Measurements from ENCODE around the gene GPR68.
A peak's percentile ranks its signal among the peaks of the same experiment; 100 is the strongest.

Gene GPR68

DNA sequence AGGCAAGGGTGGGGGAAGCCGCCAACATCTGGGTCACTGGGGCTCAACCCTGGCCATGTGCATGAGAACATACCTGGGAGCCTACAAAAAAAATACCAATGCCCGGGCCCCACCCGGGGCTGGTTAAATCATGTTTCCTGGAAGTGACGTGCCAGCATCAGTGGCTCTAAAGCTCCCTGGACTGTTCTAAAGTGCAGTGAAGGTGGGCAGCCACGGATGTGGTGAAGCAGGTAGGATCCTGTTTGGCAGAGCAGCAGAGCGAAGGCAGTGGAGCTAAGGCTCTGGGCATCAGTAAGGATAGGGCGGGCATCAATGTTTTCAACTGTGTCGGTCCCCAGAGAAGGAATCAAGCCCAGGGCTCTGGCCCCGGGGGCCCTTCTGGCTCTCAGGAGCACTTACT is 525 bp upstream of the GPR68 start:
- H3K9me3 ChIP-seq (replicated peaks in 1 of 11), result peaks cover 0 to 8% (median 2%) of the 10 kb centered on the region in 11 experiments; a peak in 5 of 22 replicates
- H3K4me3 ChIP-seq, result no peak overlapping the region
- H3K4me1 ChIP-seq, result peaks cover 69 to 92% (median 84%) of the 10 kb centered on the region in 10 experiments
- no peaks in the 10 kb centered on the region for H3K36me3 ChIP-seq
- TF ChIP-seq Cebpa-rat (IDR thresholded peaks at IDR 0.05), result no peak
- peak overlapping the region in 4 of 11 experiments; percentile 16 to 66 (median 62); a peak in 3 of 22 replicates for H3K9ac ChIP-seq
- H3K4me2 ChIP-seq, result peak overlapping the region; percentile 86 to 97 (median 93)
- peak overlapping the region in 5 of 11 experiments; percentile 63 to 75 (median 73); a peak in 5 of 22 replicates for H3K27ac ChIP-seq
- no peaks in the 10 kb centered on the region for H4K20me1 ChIP-seq
- H3K27me3 ChIP-seq, result peaks cover 0 to 7% (median 0%) of the 10 kb centered on the region in 11 experiments; a peak in 1 of 22 replicates

DNA sequence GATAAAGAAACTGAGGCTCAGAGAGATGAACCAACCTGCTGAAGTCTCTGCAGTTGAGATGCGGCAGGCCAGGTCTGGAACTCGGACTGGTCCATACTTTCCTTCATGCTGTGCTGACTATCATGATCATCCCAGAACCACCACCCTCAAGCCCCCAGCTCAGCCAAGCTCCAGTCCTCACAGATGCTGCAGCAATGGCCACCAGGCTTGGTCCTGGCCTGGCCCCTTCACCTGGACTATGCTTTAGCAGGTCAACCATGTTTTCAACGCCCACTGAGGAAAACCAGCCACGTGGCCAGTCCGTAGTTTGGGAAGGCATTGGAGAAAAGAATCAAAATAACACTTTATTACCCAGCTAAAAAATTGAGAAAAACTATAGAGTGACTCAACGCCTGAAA is 1.4 kb downstream of the GPR68 start:
- peaks cover 60 to 81% (median 70%) of the 10 kb centered on the region in 10 experiments for H3K4me1 ChIP-seq
- H3K9ac ChIP-seq, result peak overlapping the region in 9 of 11 experiments; percentile 3 to 67 (median 59); a peak in 12 of 22 replicates
- no peak for TF ChIP-seq Cebpa-rat (IDR thresholded peaks at IDR 0.05)
- H3K27me3 ChIP-seq, result peaks cover 0 to 7% (median 0%) of the 10 kb centered on the region in 11 experiments; a peak in 1 of 22 replicates
- peak overlapping the region in 5 of 10 experiments; percentile 0 to 26 (median 11); a peak in 6 of 20 replicates for H3K4me3 ChIP-seq
- H4K20me1 ChIP-seq, result no peaks in the 10 kb centered on the region
- peak overlapping the region; percentile 86 to 97 (median 93) for H3K4me2 ChIP-seq
- peak overlapping the region in 10 of 11 experiments; percentile 22 to 75 (median 64); a peak in 20 of 22 replicates for H3K27ac ChIP-seq
- no peaks in the 10 kb centered on the region for H3K36me3 ChIP-seq
- peaks cover 0 to 16% (median 8%) of the 10 kb centered on the region in 11 experiments; a peak in 8 of 22 replicates for H3K9me3 ChIP-seq (replicated peaks in 1 of 11)

DNA sequence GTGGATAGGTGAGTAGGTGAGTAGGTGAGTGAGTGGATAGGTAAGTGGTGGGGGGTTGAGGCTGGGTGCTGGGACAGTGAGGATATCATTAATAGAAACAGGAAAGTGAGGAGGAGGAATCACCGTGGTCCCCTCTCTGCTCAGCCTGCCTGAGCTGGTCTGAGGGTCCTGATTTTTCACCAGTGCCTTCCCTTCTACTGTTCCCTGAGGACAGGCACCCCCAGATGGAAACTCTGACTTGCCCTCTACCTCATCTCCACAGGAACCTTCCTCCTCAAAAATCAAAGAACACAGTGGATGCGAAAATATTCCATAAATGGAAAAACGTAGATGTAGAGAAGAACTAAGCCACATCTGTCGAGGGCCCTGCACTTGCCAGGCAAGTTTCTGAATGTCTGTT is 1.9 kb downstream of the GPR68 start:
- Histone ChIP-seq H3K27me3 (peaks cover 0 to 7% (median 0%) of the 10 kb centered on the region in 11 experiments; a peak in 1 of 22 replicates), H3K36me3 (no peaks in the 10 kb centered on the region), H4K20me1 (no peaks in the 10 kb centered on the region), H3K9me3 (replicated peaks in 1 of 11) (peaks cover 0 to 16% (median 8%) of the 10 kb centered on the region in 11 experiments; a peak in 8 of 22 replicates), H3K27ac (peak overlapping the region in 10 of 11 experiments; percentile 22 to 75 (median 64); a peak in 20 of 22 replicates), H3K9ac (peak overlapping the region in 5 of 11 experiments; percentile 9 to 67 (median 60); a peak in 5 of 22 replicates), H3K4me2 (peak overlapping the region; percentile 86 to 97 (median 93)), H3K4me3 (peak overlapping the region in 1 of 10 experiments; percentile 0; a peak in 2 of 20 replicates), H3K4me1 (peaks cover 60 to 81% (median 67%) of the 10 kb centered on the region in 10 experiments)
- TF ChIP-seq Cebpa-rat (IDR thresholded peaks at IDR 0.05), result no peak

DNA sequence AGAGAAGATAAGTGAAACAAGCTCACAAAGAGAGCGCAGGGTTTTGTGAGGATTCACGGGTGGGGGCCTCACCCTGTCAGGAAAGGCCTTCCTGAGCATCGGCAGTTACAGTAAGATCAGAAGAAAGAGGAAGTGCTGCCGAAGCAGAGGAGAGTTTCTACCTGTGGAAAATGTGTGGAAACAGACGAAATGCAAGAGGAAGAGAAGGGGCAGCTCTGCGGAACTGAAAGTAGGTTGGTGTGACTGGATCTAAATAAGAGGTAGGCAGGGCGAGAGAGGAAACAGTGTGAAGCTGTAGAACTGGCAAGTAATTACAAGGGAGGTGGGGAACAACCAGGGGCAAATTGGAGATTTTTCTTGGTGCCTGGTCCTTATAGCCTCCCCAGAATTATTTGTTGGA is 2.6 kb downstream of the GPR68 start:
- Histone ChIP-seq H3K9me3 (replicated peaks in 1 of 11) (peaks cover 0 to 16% (median 8%) of the 10 kb centered on the region in 11 experiments; a peak in 8 of 22 replicates), H3K27ac (peak overlapping the region in 9 of 11 experiments; percentile 8 to 59 (median 48); a peak in 18 of 22 replicates), H3K36me3 (no peaks in the 10 kb centered on the region), H3K4me3 (peak overlapping the region in 4 of 10 experiments; percentile 8 to 30 (median 14); a peak in 4 of 20 replicates), H3K27me3 (peaks cover 0 to 7% (median 0%) of the 10 kb centered on the region in 11 experiments; a peak in 1 of 22 replicates), H4K20me1 (no peaks in the 10 kb centered on the region), H3K9ac (peak overlapping the region in 4 of 11 experiments; percentile 1 to 39 (median 29); a peak in 5 of 22 replicates), H3K4me1 (peaks cover 60 to 84% (median 61%) of the 10 kb centered on the region in 10 experiments), H3K4me2 (peak overlapping the region; percentile 74 to 96 (median 88))
- no peak for TF ChIP-seq Cebpa-rat (IDR thresholded peaks at IDR 0.05)

DNA sequence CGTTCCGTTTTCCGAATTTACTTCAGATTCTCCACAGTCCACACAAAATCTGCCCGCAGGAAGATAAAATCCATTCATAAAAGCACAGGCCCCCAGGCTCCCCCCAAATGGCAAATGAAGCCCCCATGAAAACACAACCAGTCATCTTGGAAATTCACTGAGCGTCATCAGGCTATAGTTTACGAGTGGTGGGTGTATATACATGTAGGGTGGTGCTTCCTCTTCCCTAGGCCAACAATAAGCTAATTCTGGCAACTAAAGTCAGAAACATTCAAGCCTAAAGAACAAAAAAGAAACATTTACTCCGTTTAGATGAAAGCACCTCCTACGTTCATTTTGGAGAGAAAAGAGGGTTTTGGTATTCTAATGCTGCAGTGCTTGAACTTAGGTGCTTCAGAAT is 5.8 kb downstream of the GPR68 start:
- Histone ChIP-seq H3K4me2 (peak overlapping the region in 4 of 11 experiments; percentile 19 to 85 (median 76); a peak in 7 of 22 replicates), H3K27ac (no peak overlapping the region; a peak in 1 of 22 replicates), H4K20me1 (no peaks in the 10 kb centered on the region), H3K36me3 (no peaks in the 10 kb centered on the region; a peak in 1 of 22 replicates), H3K4me1 (peaks cover 28 to 64% (median 30%) of the 10 kb centered on the region in 10 experiments), H3K9ac (no peak overlapping the region), H3K4me3 (no peak overlapping the region), H3K9me3 (replicated peaks in 1 of 11) (peaks cover 0 to 23% (median 10%) of the 10 kb centered on the region in 11 experiments; a peak in 10 of 22 replicates), H3K27me3 (no peaks in the 10 kb centered on the region)
- no peak for TF ChIP-seq Cebpa-rat (IDR thresholded peaks at IDR 0.05)

DNA sequence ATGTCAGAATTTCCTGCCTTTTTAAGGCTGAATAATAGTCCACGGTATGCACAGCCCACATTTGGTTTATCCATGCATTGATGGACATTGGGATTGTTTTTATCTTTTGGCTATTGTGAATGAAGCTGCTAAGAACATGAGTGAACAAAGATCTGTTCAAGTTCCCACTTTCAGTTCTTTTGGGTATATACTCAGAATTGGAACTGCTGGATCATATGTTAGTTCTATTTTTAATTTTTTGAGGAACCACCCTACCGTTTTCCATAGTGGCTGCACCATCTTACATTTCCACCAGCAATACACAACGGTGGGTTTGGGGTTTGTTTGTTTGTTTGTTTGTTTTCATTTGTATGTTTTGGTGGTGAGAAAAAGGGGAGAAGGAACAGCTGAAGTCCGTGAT is 6.4 kb downstream of the GPR68 start:
- no peaks in the 10 kb centered on the region for H4K20me1 ChIP-seq
- H3K27ac ChIP-seq, result no peak overlapping the region; a peak in 1 of 22 replicates
- H3K9ac ChIP-seq, result no peak overlapping the region
- peaks cover 0 to 25% (median 10%) of the 10 kb centered on the region in 11 experiments; a peak in 10 of 22 replicates for H3K9me3 ChIP-seq (replicated peaks in 1 of 11)
- H3K4me3 ChIP-seq, result no peak overlapping the region
- H3K36me3 ChIP-seq, result no peaks in the 10 kb centered on the region; a peak in 1 of 22 replicates
- no peaks in the 10 kb centered on the region for H3K27me3 ChIP-seq
- peak overlapping the region in 5 of 11 experiments; percentile 1 to 85 (median 69); a peak in 7 of 22 replicates for H3K4me2 ChIP-seq
- TF ChIP-seq Cebpa-rat (IDR thresholded peaks at IDR 0.05), result no peak
- H3K4me1 ChIP-seq, result peaks cover 22 to 61% (median 25%) of the 10 kb centered on the region in 10 experiments

DNA sequence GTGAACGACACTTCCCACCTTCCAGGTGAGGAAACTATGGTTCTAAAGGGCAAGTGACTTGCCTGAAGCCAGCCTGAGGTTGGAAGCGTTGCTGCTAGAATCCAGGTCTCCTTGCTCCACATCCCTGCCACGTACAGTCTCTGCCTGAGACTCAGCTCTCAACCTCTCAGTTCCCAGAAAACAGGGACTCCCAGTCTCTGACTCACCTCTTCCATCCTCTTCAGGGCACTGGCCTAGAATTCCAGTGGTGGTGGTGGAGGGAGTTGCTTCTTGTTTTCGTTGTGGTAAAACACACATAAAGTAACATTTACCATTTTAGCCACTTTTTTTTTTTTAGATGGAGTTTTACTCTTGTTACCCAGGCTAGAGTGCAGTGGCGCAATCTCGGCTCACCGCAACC is 7.3 kb downstream of the GPR68 start:
- Histone ChIP-seq H3K36me3 (no peaks in the 10 kb centered on the region; a peak in 1 of 22 replicates), H3K9me3 (replicated peaks in 1 of 11) (peaks cover 0 to 28% (median 10%) of the 10 kb centered on the region in 11 experiments; a peak in 10 of 22 replicates), H3K4me1 (peaks cover 14 to 61% (median 21%) of the 10 kb centered on the region in 10 experiments), H3K4me2 (peak overlapping the region in 3 of 11 experiments; percentile 69 to 85 (median 84); a peak in 6 of 22 replicates), H3K27me3 (no peaks in the 10 kb centered on the region), H3K27ac (no peak overlapping the region), H3K4me3 (no peak overlapping the region), H4K20me1 (no peaks in the 10 kb centered on the region), H3K9ac (no peak overlapping the region)
- no peak for TF ChIP-seq Cebpa-rat (IDR thresholded peaks at IDR 0.05)

DNA sequence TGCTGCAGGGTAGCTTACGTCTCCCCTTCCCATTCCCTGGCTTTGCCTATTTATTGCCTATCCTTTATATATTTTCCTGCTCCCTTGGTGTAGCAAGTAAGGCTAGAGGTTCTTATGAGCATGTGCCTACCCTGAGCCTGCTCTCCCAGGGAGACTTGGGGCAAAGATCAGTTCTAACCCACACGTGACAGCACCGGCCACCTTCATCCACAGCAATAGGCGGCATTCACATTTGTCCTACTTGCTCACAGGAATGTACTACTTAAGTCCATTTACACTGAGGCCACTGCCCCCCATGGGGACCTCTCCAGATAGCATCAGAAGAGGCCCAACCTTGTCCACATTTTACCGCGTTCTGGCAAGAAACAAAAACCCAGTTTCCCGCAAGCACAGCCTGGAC is 8.7 kb downstream of the GPR68 start:
- no peak for TF ChIP-seq Cebpa-rat (IDR thresholded peaks at IDR 0.05)
- Histone ChIP-seq H3K4me2 (no peak overlapping the region), H3K4me1 (peaks cover 12 to 61% (median 21%) of the 10 kb centered on the region in 10 experiments; a peak in 19 of 20 replicates)

DNA sequence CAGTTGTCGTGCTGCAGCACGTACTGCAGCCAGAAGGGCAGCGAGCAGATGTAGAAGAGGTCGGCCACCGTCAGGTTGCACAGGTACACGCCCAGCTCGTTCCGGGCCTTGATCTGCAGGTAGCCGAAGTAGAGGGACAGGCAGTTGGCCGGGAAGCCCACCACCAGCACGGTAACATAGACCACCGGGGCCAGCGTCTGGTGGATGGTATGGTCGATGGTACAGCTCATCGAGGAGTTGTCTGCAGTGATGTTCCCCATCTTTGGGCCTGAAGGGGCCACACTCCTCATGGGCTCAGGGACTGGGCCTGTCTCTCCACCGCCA is 9.8 kb downstream of the GPR68 start:
- peaks cover 23 to 70% (median 31%) of the 10 kb centered on the region in 10 experiments for H3K4me1 ChIP-seq
- no peak overlapping the region for H3K9ac ChIP-seq
- H3K9me3 ChIP-seq (replicated peaks in 1 of 11), result peaks cover 0 to 34% (median 13%) of the 10 kb centered on the region in 11 experiments; a peak in 13 of 22 replicates
- H3K27me3 ChIP-seq, result no peaks in the 10 kb centered on the region
- TF ChIP-seq Cebpa-rat (IDR thresholded peaks at IDR 0.05), result no peak
- H3K27ac ChIP-seq, result no peak overlapping the region
- H4K20me1 ChIP-seq, result peaks cover 0 to 7% (median 0%) of the 10 kb centered on the region in 11 experiments; a peak in 3 of 22 replicates
- no peak overlapping the region for H3K4me3 ChIP-seq
- no peak overlapping the region for H3K4me2 ChIP-seq
- H3K36me3 ChIP-seq, result peaks cover 0 to 13% (median 0%) of the 10 kb centered on the region in 11 experiments; a peak in 5 of 22 replicates

More for the DNA sequence above, 8.7 kb downstream of the GPR68 start:
- peaks cover 0 to 9% (median 0%) of the 10 kb centered on the region in 11 experiments; a peak in 5 of 22 replicates for H3K36me3 ChIP-seq
- H4K20me1 ChIP-seq, result no peaks in the 10 kb centered on the region
- no peaks in the 10 kb centered on the region for H3K27me3 ChIP-seq
- peaks cover 0 to 38% (median 16%) of the 10 kb centered on the region in 11 experiments; a peak in 14 of 22 replicates for H3K9me3 ChIP-seq (replicated peaks in 1 of 11)
- no peak overlapping the region for H3K27ac ChIP-seq
- H3K4me3 ChIP-seq, result no peak overlapping the region
- no peak overlapping the region for H3K9ac ChIP-seq
